Measurements from ENCODE around the gene CXorf65.

CXorf65 gene

GRCh38 chrX:71105628-71106027, 912 bp downstream of the CXorf65 start:
- DNase-seq = no peak

- peak; percentile 93 to 96 for DNase-seq
These were observed 3.2 kb downstream of the CXorf65 start for GRCh38 chrX:71103110-71103983.

GRCh38 chrX:71102292-71102691, 4.2 kb downstream of the CXorf65 start:
- DNase-seq = no peak

GRCh38 chrX:71100581-71101505, 5.7 kb downstream of the CXorf65 start:
- no peak for DNase-seq

GRCh38 chrX:71099736-71100135, 6.8 kb downstream of the CXorf65 start:
- DNase-seq = no peak

- no peak for DNase-seq
These were observed 7.5 kb downstream of the CXorf65 start for GRCh38 chrX:71098951-71099506.

- peak; percentile 66 to 74 for DNase-seq
These were observed 8.2 kb downstream of the CXorf65 start for GRCh38 chrX:71098302-71098701.

GRCh38 chrX:71096760-71097032, 9.8 kb downstream of the CXorf65 start:
- peak in 1 of 2 experiments; percentile 7 for DNase-seq

- DNase-seq = peak; percentile 58 to 65
These were observed 10.4 kb downstream of the CXorf65 start for GRCh38 chrX:71095981-71096759.

- peak; percentile 86 to 92 for DNase-seq
These were observed 11.0 kb downstream of the CXorf65 start, which contains the start of gene FOXO4 for GRCh38 chrX:71095555-71095980. FOXO4 (plus strand) TSS chrX:71095851; CDS start chrX:71096529, 678 bp downstream.

GRCh38 chrX:71095033-71095432, 11.5 kb downstream of the CXorf65 start:
- DNase-seq = peak; percentile 5 to 18

- DNase-seq = no peak
These were observed 15.3 kb downstream of the CXorf65 start for GRCh38 chrX:71091263-71091662.

- no peak for DNase-seq
These were observed 20.6 kb downstream of the CXorf65 start for GRCh38 chrX:71085900-71086299.

- DNase-seq = no peak
These were observed 23.7 kb downstream of the CXorf65 start for GRCh38 chrX:71082822-71083221.

- no peak for DNase-seq
These were observed 24.4 kb downstream of the CXorf65 start for GRCh38 chrX:71082124-71082647.

- no peak for DNase-seq
These were observed 25.0 kb downstream of the CXorf65 start for GRCh38 chrX:71081330-71082123.

GRCh38 chrX:71070531-71070930, 36.0 kb downstream of the CXorf65 start:
- no peak for DNase-seq

- peak; percentile 94 to 99 for DNase-seq
These were observed 38.3 kb downstream of the CXorf65 start, which contains the start of gene SNX12 for GRCh38 chrX:71068044-71068918. SNX12 (minus strand) TSS chrX:71068334; CDS start chrX:71068306, 28 bp downstream.

- peak in 1 of 2 experiments; percentile 53 for DNase-seq
These were observed 38.9 kb downstream of the CXorf65 start for GRCh38 chrX:71067712-71068043.

GRCh38 chrX:71067089-71067488, 39.5 kb downstream of the CXorf65 start:
- DNase-seq = peak in 1 of 2 experiments; percentile 23
